NCI-H187 treated with DMSO at 0.1 percent for 48 hours (cell line): ENCODE results near the gene PACS2.
"Not testable (repeated sequence)": the region's sequence is repeated elsewhere in the genome, so short reads cannot be mapped to it uniquely, and the experiment has no call there.

Experiments
- DNase-seq: peaks from one replicate; lab custom pipeline; 2025; lab: John Stamatoyannopoulos, UW

PACS2 gene

GRCh38 chr14:105350450-105351244, 36.1 kb downstream of the PACS2 start:
- no peak for DNase-seq

- DNase-seq = no peak
Observed at GRCh38 chr14:105351410-105351809, 36.9 kb downstream of the PACS2 start.

GRCh38 chr14:105351920-105352851, 37.6 kb downstream of the PACS2 start:
- peak; percentile 76 for DNase-seq

GRCh38 chr14:105353136-105353535, 38.6 kb downstream of the PACS2 start:
- DNase-seq = no peak

- no peak for DNase-seq
Observed at GRCh38 chr14:105354541-105354940, 40.0 kb downstream of the PACS2 start.

- DNase-seq = no peak
Observed at GRCh38 chr14:105355049-105355575, 40.6 kb downstream of the PACS2 start.

GRCh38 chr14:105355850-105356604, 41.5 kb downstream of the PACS2 start:
- DNase-seq = no peak

- DNase-seq = no peak
Observed at GRCh38 chr14:105356927-105357326, 42.4 kb downstream of the PACS2 start.

- DNase-seq = no peak
Observed at GRCh38 chr14:105357626-105358025, 43.1 kb downstream of the PACS2 start.

- no peak for DNase-seq
Observed at GRCh38 chr14:105358140-105358846, 43.7 kb downstream of the PACS2 start.

GRCh38 chr14:105358943-105359342, 44.4 kb downstream of the PACS2 start:
- DNase-seq = no peak

- not testable (repeated sequence) for DNase-seq
Observed at GRCh38 chr14:105361412-105361811, 46.9 kb downstream of the PACS2 start.

- no peak for DNase-seq
Observed at GRCh38 chr14:105363847-105364708, 49.5 kb downstream of the PACS2 start.

- no peak for DNase-seq
Observed at GRCh38 chr14:105365101-105365500, 50.6 kb downstream of the PACS2 start.

- no peak for DNase-seq
Observed at GRCh38 chr14:105365681-105366080, 51.1 kb downstream of the PACS2 start.

GRCh38 chr14:105366386-105367074, 52.0 kb downstream of the PACS2 start:
- DNase-seq = no peak

GRCh38 chr14:105367116-105368031, 52.8 kb downstream of the PACS2 start:
- no peak for DNase-seq

GRCh38 chr14:105368032-105368417, 53.5 kb downstream of the PACS2 start:
- DNase-seq = no peak

- DNase-seq = no peak
Observed at GRCh38 chr14:105368426-105368825, 53.9 kb downstream of the PACS2 start.
